RWPE2 (cell line): ENCODE measurements around the gene OSBPL7.

Source experiments
- ATAC-seq: fragments of 200-7000 bp; cut with Tn5 transposase; 3 replicates; pipeline ENCODE4 v1.9.1; 2021; ENCODE audit warnings: low read depth
- DNase-seq: peaks from one replicate; pipeline ENCODE4 v3.0.0-alpha.2; 2020; ENCODE audit warnings: low spot score
- H3K27ac ChIP-seq: fragments of 450-650 bp; 2 replicates; pipeline ENCODE4 v1.5.1; 2017; ENCODE audit warnings: mild to moderate bottlenecking; ENCODE audit not compliant: poor library complexity, severe bottlenecking
- H3K27me3 ChIP-seq: fragments of 250-450 bp; sonication (Bioruptor Pico); 2 replicates; pipeline ENCODE4 v1.5.1; 2021; ENCODE audit warnings: mild to moderate bottlenecking, moderate library complexity; ENCODE audit not compliant: insufficient read depth, poor library complexity, severe bottlenecking
- H3K36me3 ChIP-seq: fragments of 250-450 bp; sonication (Bioruptor Pico); 2 replicates; pipeline ENCODE4 v1.5.1; 2020; ENCODE audit warnings: low read depth, mild to moderate bottlenecking, moderate library complexity
- H3K4me1 ChIP-seq: fragments of 250-450 bp; sonication (Bioruptor Pico); 2 replicates; pipeline ENCODE4 v1.5.1; 2021; ENCODE audit warnings: mild to moderate bottlenecking, moderate library complexity; ENCODE audit not compliant: insufficient read depth, poor library complexity, severe bottlenecking
- H3K4me3 ChIP-seq: fragments of 250-450 bp; sonication (Bioruptor Pico); 2 replicates; pipeline ENCODE4 v1.5.1; 2021; ENCODE audit warnings: mild to moderate bottlenecking, moderate library complexity; ENCODE audit not compliant: severe bottlenecking
- H3K9me3 ChIP-seq: fragments of 250-450 bp; sonication (Bioruptor Pico); 2 replicates; pipeline ENCODE4 v1.5.1; 2021; ENCODE audit warnings: mild to moderate bottlenecking, moderate library complexity; ENCODE audit not compliant: severe bottlenecking
- CTCF ChIP-seq: fragments of 450-650 bp; IDR thresholded peaks from one replicate; pipeline ENCODE4 v1.5.1; 2017; ENCODE audit warnings: mild to moderate bottlenecking, moderate library complexity; ENCODE audit not compliant: poor library complexity, severe bottlenecking

Gene OSBPL7

DNA sequence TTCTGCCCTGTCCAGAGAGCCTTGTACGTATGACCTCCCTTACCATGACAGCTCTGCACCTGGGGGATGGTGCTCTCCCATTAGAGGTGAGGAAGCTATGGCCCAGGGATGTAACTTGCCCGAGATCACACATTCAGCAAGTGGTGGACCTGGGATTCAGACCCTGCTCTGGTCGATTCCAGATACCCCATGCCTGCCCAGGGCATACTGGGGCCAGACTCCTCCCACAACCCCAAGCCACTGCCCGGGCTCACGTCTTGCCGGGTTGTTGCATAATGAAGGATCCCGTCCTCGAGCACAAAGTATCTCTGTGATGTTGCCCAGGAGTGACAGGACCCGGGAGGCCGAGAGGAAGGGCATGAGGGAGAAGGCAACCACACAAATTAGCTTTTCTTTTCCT is 2.1 kb downstream of the OSBPL7 start:
- TF ChIP-seq CTCF = no peak
- no peak overlapping the region for H3K27ac ChIP-seq

DNA sequence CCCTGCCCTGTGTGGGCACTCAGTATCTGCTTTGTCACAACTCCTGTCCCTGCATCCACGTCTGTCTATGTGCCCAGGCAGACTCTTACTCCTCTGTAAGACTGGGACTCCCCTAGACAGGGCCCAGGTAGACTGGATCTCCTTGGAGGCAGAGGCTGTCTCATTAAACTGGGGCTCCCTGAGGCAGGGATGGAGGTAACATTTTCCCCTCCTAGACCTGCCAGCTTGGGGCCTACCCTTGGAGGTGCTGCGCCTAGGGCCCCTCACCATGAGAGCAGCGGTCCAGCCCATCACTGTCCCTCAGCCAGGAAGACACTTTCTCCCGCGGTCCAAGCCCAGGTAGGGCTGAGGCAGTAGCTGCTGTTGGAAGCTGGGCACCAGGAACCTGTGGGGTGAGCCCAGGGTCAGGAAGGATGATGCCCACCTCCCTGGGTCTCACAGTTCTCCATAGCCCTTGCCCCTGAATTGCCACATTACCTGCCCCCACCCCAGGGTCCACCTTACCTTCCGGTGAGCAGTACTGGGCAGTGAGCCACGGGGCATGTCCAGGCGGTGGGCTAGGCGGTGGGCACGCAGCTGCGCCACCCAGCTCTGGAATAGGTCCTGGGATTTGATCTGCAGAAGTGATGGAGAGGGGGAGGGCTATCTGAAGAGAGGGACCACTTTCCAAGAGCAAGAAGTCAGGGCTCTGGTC is 3.4 kb downstream of the OSBPL7 start:
- H3K4me1 ChIP-seq = peaks cover 12% of the 10 kb centered on the region
- ATAC-seq = no peak

More for the DNA sequence above, 2.1 kb downstream of the OSBPL7 start:
- peaks cover 12% of the 10 kb centered on the region for H3K4me1 ChIP-seq
- no peaks in the 10 kb centered on the region for H3K27me3 ChIP-seq
- ATAC-seq (no peak), DNase-seq (no peak)
- no peak overlapping the region for H3K4me3 ChIP-seq
- no peaks in the 10 kb centered on the region for H3K9me3 ChIP-seq
- H3K36me3 ChIP-seq = peaks cover 29% of the 10 kb centered on the region

DNA sequence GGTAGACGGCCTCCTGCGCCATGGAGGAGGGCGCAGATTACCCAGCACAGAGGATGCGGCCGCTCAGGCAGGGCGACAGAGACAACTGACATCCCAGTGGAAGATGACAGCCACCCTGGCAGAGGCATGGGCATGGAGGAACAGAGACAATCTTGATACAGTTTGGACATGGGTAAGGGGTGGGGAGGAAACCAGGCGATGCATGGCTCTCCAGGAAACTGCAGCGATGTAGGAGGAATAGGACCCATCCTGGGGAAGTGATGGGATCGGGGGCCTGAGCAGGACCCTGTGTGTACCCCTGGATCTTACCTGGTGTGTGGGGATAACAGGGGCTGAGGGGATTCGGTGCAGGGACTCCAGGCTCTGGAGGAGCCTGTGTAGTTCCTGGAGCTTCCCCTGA is 4.6 kb downstream of the OSBPL7 start:
- peaks cover 21% of the 10 kb centered on the region for H3K36me3 ChIP-seq
- ATAC-seq (no peak), DNase-seq (no peak)
- no peaks in the 10 kb centered on the region for H3K27me3 ChIP-seq
- TF ChIP-seq CTCF = no peak
- peaks cover 7% of the 10 kb centered on the region for H3K4me1 ChIP-seq
- H3K4me3 ChIP-seq = no peak overlapping the region
- H3K9me3 ChIP-seq = no peaks in the 10 kb centered on the region
- H3K27ac ChIP-seq = no peak overlapping the region

More for the DNA sequence above, 3.4 kb downstream of the OSBPL7 start:
- H3K4me3 ChIP-seq = no peak overlapping the region
- no peaks in the 10 kb centered on the region for H3K27me3 ChIP-seq
- H3K36me3 ChIP-seq = peaks cover 21% of the 10 kb centered on the region
- no peaks in the 10 kb centered on the region for H3K9me3 ChIP-seq
- no peak overlapping the region for H3K27ac ChIP-seq
- no peak for DNase-seq
- TF ChIP-seq CTCF = no peak

GRCh38 chr17:47816111-47816735 is 5.4 kb downstream of the OSBPL7 start:
- TF ChIP-seq CTCF = no peak
- Histone ChIP-seq H3K27me3 (no peaks in the 10 kb centered on the region), H3K36me3 (peaks cover 21% of the 10 kb centered on the region), H3K27ac (no peak overlapping the region), H3K9me3 (no peaks in the 10 kb centered on the region), H3K4me3 (no peak overlapping the region), H3K4me1 (peaks cover 5% of the 10 kb centered on the region)
- ATAC-seq (no peak), DNase-seq (no peak)
